ENCODE data around the gene CDX1. TPM values are rescaled to one million over a fixed set of nuclear protein-coding genes. Genes with fewer than 3 reads are reported as not detected.
A peak's percentile ranks its signal among the peaks of the same experiment; 100 is the strongest.

CDX1 gene
- total and polyA plus RNA-seq, 2 of the 8 experiments (the other 6 are each of a cell fraction or from before 2014, with no cell fraction given), result not detected

GRCh38 chr5:150217038-150217437 is 50.5 kb downstream of the CDX1 start:
- no peak overlapping the region for H3K18ac ChIP-seq (ENCODE audit: extremely low read depth, low read length)
- H3K36me3 ChIP-seq (ENCODE audit: control insufficient read depth in 2 of 4, insufficient read depth in 4 of 4, low read length in 3 of 4), result no peaks in the 10 kb centered on the region
- no peaks in the 10 kb centered on the region for H3K79me2 ChIP-seq (ENCODE audit: control insufficient read depth in 1 of 2, insufficient read depth in 2 of 2, low read length in 2 of 2)
- no peak overlapping the region for H2AFZ ChIP-seq (ENCODE audit: low read length)
- no peaks in the 10 kb centered on the region for H3K9me3 ChIP-seq (ENCODE audit: insufficient read depth in 2 of 2, low read depth in 1 of 2, low read length in 1 of 2)
- H3K27ac ChIP-seq (ENCODE audit: low read depth, low read length), result no peak overlapping the region
- no peak overlapping the region for H3K14ac ChIP-seq (ENCODE audit: insufficient read length)
- H4K8ac ChIP-seq (ENCODE audit: extremely low read depth, insufficient read depth, low read length), result no peak overlapping the region
- H2AK5ac ChIP-seq (ENCODE audit: low read depth, low read length), result no peak overlapping the region
- H3K4me1 ChIP-seq (replicated peaks in 1 of 4; ENCODE audit: control insufficient read depth in 3 of 4, insufficient read depth in 4 of 4, low read length in 3 of 4), result peaks cover 0 to 6% (median 3%) of the 10 kb centered on the region in 4 experiments; a peak in 5 of 7 replicates
- no peak overlapping the region for H3K56ac ChIP-seq (replicated peaks; ENCODE audit: insufficient read length, low read depth, low read length)
- H4K91ac ChIP-seq (replicated peaks; ENCODE audit: insufficient read length, low read length), result no peak overlapping the region
- H3K4ac ChIP-seq (replicated peaks; ENCODE audit: insufficient read length, low read depth, low read length), result no peak overlapping the region
- peak overlapping the region; percentile 46; the same call in 1 of the 2 replicates for H2BK15ac ChIP-seq (ENCODE audit: low read length)
- no peak overlapping the region for H2BK20ac ChIP-seq (ENCODE audit: low read length)
- 100% methylated on average over 2 of the region's 2 CpGs; no CpG with 5 or more reads in 1 of the 2 experiments for WGBS, 2 experiments (ENCODE audit: extremely low coverage in 1 of 2, insufficient coverage in 1 of 2, insufficient read length in 1 of 2, insufficient replicate concordance in 2 of 2, low coverage in 1 of 2, low lambda C conversion rate in 2 of 2, missing lambda C conversion rate in 1 of 2)
- DNase-seq (ENCODE audit: low read depth in 1 of 2, low spot score in 2 of 2) (no peak), FAIRE-seq (no peak)
- no peak overlapping the region for H3K4me3 ChIP-seq (ENCODE audit: extremely low read depth in 1 of 4, insufficient read depth in 2 of 4, low read depth in 3 of 4, low read length in 4 of 4)
- no peak overlapping the region for H3K23ac ChIP-seq (ENCODE audit: insufficient read length)
- no peak overlapping the region for H2BK5ac ChIP-seq (ENCODE audit: low read depth, low read length)
- H3K79me1 ChIP-seq (ENCODE audit: low read depth, low read length), result no peaks in the 10 kb centered on the region
- no peaks in the 10 kb centered on the region for H4K20me1 ChIP-seq (replicated peaks in 1 of 2; ENCODE audit: control insufficient read depth in 1 of 2, insufficient read depth in 2 of 2, low read length in 2 of 2)
- POLR2A ChIA-PET (ENCODE audit: partially characterized antibody), result no interaction called here
- H3K4me2 ChIP-seq (ENCODE audit: insufficient read depth in 1 of 2, low read depth in 2 of 2, low read length in 2 of 2), result no peak overlapping the region
- H2BK120ac ChIP-seq (replicated peaks; ENCODE audit: low read depth, low read length), result no peak overlapping the region
- no peaks in the 10 kb centered on the region for H3K23me2 ChIP-seq (ENCODE audit: low read depth, low read length)
- no peak overlapping the region for H2BK12ac ChIP-seq (ENCODE audit: low read depth, low read length)
- peaks cover 0 to 6% (median 4%) of the 10 kb centered on the region in 4 experiments; a peak in 3 of 7 replicates for H3K27me3 ChIP-seq (replicated peaks in 1 of 4; ENCODE audit: control insufficient read depth in 3 of 4, extremely low read depth in 1 of 4, insufficient read depth in 3 of 4, low read length in 3 of 4)
- no peak overlapping the region for H3K9ac ChIP-seq (replicated peaks in 1 of 4; ENCODE audit: extremely low read depth in 1 of 4, low read depth in 3 of 4, low read length in 3 of 4)
- CTCF ChIA-PET (ENCODE audit: partially characterized antibody), result interaction anchor here (1.6 to 22.9 kb wide), 12 partner anchors 13 to 102 kb away, joined by 4 to 406 read pairs (median 21); partner anchors contain the start of genes CDX1, PDGFRB and SLC6A7
- H4K5ac ChIP-seq (ENCODE audit: insufficient read length, low read depth, low read length), result no peak overlapping the region
- TF ChIP-seq E2F6 (IDR thresholded peaks at IDR 0.05) (no peak), SIN3A (conservative IDR thresholded peaks at IDR 0.05 in 1 of 2, IDR thresholded peaks at IDR 0.05 in 1 of 2; ENCODE audit: low read depth in 1 of 2, low read length in 2 of 2) (no peak), NRF1 (IDR thresholded peaks at IDR 0.05; ENCODE audit: low read depth, low read length) (no peak), SRF (IDR thresholded peaks at IDR 0.05; ENCODE audit: low read depth, low read length) (no peak), USF2 (IDR thresholded peaks at IDR 0.05; ENCODE audit: low read length) (no peak), CHD2 (IDR thresholded peaks at IDR 0.05; ENCODE audit: low read length) (no peak), ASH2L (IDR thresholded peaks at IDR 0.05; ENCODE audit: low read length) (no peak), KDM4A (IDR thresholded peaks at IDR 0.05; ENCODE audit: low read depth, low read length, severe bottlenecking) (no peak), JUN (IDR thresholded peaks at IDR 0.05; ENCODE audit: low read depth, low read length) (no peak), GTF2F1 (IDR thresholded peaks at IDR 0.05; ENCODE audit: borderline replicate concordance, low read depth, low read length) (no peak), RXRA (IDR thresholded peaks at IDR 0.05; ENCODE audit: insufficient read depth, low read depth, low read length) (no peak), ZNF274 (IDR thresholded peaks at IDR 0.05; ENCODE audit: borderline replicate concordance, extremely low read depth, low read length) (no peak), MAFK (IDR thresholded peaks at IDR 0.05; ENCODE audit: low read depth, low read length) (no peak)

Measured in H1 (cell line).